ENCODE measurements around the gene CFAP100. TPM values are rescaled to one million over a fixed set of nuclear protein-coding genes. Genes with fewer than 3 reads are reported as not detected.

Gene CFAP100
- total RNA-seq, 3 donors from 2014 or later: not detected

- intact Hi-C loops (cut with DNase I, micrococcal nuclease): no loop called here
- Histone ChIP-seq H3K9me3 (no peaks in the 10 kb centered on the region), H3K4me3 (no peak overlapping the region), H3K4me1 (ENCODE audit: low read depth) (no peaks in the 10 kb centered on the region), H3K36me3 (ENCODE audit: low read depth) (no peaks in the 10 kb centered on the region)
- no peak for TF ChIP-seq CTCF (IDR thresholded peaks at IDR 0.05)
- no peak for DNase-seq
- ATAC-seq: no peak
Observed at GRCh38 chr3:126415661-126416591, 21.2 kb downstream of the CFAP100 start.

- Histone ChIP-seq H3K4me3 (no peak overlapping the region), H3K4me1 (ENCODE audit: low read depth) (no peaks in the 10 kb centered on the region), H3K36me3 (ENCODE audit: low read depth) (no peaks in the 10 kb centered on the region), H3K9me3 (no peaks in the 10 kb centered on the region)
- ATAC-seq (no peak), DNase-seq (no peak)
- intact Hi-C loops (cut with DNase I, micrococcal nuclease): no loop called here
- no peak for TF ChIP-seq CTCF (IDR thresholded peaks at IDR 0.05)
Observed at GRCh38 chr3:126416943-126417342, 22.2 kb downstream of the CFAP100 start.

- Histone ChIP-seq H3K4me3 (no peak overlapping the region), H3K4me1 (ENCODE audit: low read depth) (no peaks in the 10 kb centered on the region), H3K36me3 (ENCODE audit: low read depth) (no peaks in the 10 kb centered on the region), H3K9me3 (no peaks in the 10 kb centered on the region)
- no peak for ATAC-seq
- TF ChIP-seq CTCF (IDR thresholded peaks at IDR 0.05): no peak
- DNase-seq: no peak
- intact Hi-C loops (cut with DNase I, micrococcal nuclease): no loop called here
Observed at GRCh38 chr3:126417515-126417914, 22.8 kb downstream of the CFAP100 start.

- intact Hi-C loops (cut with DNase I, micrococcal nuclease): no loop called here
- DNase-seq: no peak
- ATAC-seq: no peak
- H3K4me3 ChIP-seq: no peak overlapping the region
- TF ChIP-seq CTCF (IDR thresholded peaks at IDR 0.05): no peak
- no peaks in the 10 kb centered on the region for H3K9me3 ChIP-seq
- H3K4me1 ChIP-seq (ENCODE audit: low read depth): no peaks in the 10 kb centered on the region
- no peaks in the 10 kb centered on the region for H3K36me3 ChIP-seq (ENCODE audit: low read depth)
Observed at GRCh38 chr3:126417981-126418530, 23.3 kb downstream of the CFAP100 start.

- TF ChIP-seq CTCF (IDR thresholded peaks at IDR 0.05): no peak
- no peaks in the 10 kb centered on the region for H3K36me3 ChIP-seq (ENCODE audit: low read depth)
- DNase-seq (peak in 1 of 3 donors; percentile 9), ATAC-seq (no peak)
- H3K4me3 ChIP-seq: no peak overlapping the region
- intact Hi-C loops (cut with DNase I, micrococcal nuclease): no loop called here
- no peaks in the 10 kb centered on the region for H3K9me3 ChIP-seq
- H3K4me1 ChIP-seq (ENCODE audit: low read depth): no peaks in the 10 kb centered on the region
Observed at GRCh38 chr3:126418661-126419131, 24.0 kb downstream of the CFAP100 start.

All from mucosa of descending colon (tissue), 3 donors.